ENCODE data around the gene ZNF778. TPM values are rescaled to one million over a fixed set of nuclear protein-coding genes. Genes with fewer than 3 reads are reported as not detected.

Gene ZNF778
- total and polyA plus RNA-seq, 2 of the 13 experiments (the other 11 are each of a cell fraction or from before 2014, with no cell fraction given), result 3.8 to 7.2 TPM

DNA sequence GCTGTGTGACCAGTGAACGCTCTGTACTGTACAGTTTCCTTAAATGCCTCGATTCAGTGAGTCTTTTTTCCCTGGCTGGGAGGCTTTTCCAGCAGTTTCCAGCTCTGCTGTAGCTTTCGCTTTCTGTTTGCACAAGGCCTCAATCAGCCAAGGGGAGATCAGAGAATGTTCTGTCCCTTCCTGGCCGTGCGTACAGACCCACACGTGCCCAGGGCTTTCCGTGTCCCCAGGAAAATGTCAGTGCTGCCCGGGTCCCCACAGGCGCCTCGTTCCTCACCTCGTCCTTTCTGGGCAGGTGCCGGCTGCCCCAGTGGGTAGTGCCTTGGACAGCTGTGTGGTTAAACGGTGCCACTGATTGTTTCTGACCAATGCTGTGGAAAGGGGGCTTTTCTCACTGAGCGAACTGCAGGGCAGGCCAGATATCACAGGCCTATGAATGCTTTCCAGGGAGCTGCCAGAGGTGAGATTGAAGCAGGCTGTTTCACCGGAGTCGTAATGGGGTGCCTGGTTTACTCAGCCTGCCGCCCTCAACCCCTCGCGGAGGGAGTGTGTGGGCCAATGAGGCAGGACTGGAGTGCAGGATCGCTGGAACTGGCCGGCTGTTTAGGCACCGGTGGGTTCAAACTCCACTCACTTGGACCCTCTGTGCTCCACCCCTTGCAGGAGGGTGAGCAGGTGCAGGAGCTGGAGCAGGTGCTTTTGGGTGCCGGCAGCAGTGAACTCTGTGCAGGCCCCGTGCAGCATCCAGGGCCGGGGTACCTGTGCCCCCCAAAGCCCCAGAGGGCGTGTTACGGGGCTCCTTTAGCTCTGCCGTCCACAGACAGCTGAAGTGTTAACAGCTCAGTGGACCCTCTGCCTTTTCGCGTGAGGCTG is 44.4 kb downstream of the ZNF778 start (continued):
- TF ChIP-seq TBX2 (CRISPR knock-in tag; IDR thresholded peaks at IDR 0.05; ENCODE audit: borderline replicate concordance) (no peak; the same call in 1 of the 2 replicates), YY1 (IDR thresholded peaks at IDR 0.05; ENCODE audit: insufficient read depth, insufficient replicate concordance, low read depth, low read length) (no peak), ZBTB8A (CRISPR knock-in tag; IDR thresholded peaks at IDR 0.05; ENCODE audit: borderline replicate concordance, low read depth) (no peak), JARID2 (CRISPR knock-in tag; IDR thresholded peaks at IDR 0.05; ENCODE audit: insufficient replicate concordance) (no peak), HIVEP1 (CRISPR knock-in tag; IDR thresholded peaks at IDR 0.05) (peak; percentile 69; the same call in 1 of the 2 replicates), SALL2 (CRISPR knock-in tag; IDR thresholded peaks at IDR 0.05) (no peak), ZEB1 (IDR thresholded peaks at IDR 0.05; ENCODE audit: insufficient replicate concordance, low read depth) (peak; percentile 45), GTF3A (CRISPR knock-in tag; conservative IDR thresholded peaks at IDR 0.05) (no peak; the same call in 1 of the 2 replicates), ZNF841 (CRISPR knock-in tag; IDR thresholded peaks at IDR 0.05; ENCODE audit: borderline replicate concordance) (no peak), ZNF782 (CRISPR knock-in tag; IDR thresholded peaks at IDR 0.05; ENCODE audit: borderline replicate concordance) (no peak), ZFP41 (CRISPR knock-in tag; IDR thresholded peaks at IDR 0.05; ENCODE audit: borderline replicate concordance) (no peak), FOSL1 (CRISPR knock-in tag; IDR thresholded peaks at IDR 0.05; ENCODE audit: borderline replicate concordance) (no peak)
- TF ChIP-seq, protein P1, sequence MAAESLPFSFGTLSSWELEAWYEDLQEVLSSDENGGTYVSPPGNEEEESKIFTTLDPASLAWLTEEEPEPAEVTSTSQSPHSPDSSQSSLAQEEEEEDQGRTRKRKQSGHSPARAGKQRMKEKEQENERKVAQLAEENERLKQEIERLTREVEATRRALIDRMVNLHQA (CRISPR knock-in tag; IDR thresholded peaks at IDR 0.05), result no peak
- TF ChIP-seq, protein P2, sequence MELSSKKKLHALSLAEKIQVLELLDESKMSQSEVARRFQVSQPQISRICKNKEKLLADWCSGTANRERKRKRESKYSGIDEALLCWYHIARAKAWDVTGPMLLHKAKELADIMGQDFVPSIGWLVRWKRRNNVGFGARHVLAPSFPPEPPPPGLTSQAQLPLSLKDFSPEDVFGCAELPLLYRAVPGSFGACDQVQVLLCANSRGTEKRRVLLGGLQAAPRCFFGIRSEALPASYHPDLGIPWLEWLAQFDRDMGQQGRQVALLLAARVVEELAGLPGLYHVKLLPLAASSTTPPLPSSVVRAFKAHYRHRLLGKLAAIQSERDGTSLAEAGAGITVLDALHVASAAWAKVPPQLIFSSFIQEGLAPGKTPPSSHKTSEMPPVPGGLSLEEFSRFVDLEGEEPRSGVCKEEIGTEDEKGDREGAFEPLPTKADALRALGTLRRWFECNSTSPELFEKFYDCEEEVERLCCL (CRISPR knock-in tag; IDR thresholded peaks at IDR 0.05; ENCODE audit: borderline replicate concordance), result no peak
- TF ChIP-seq, protein P3, sequence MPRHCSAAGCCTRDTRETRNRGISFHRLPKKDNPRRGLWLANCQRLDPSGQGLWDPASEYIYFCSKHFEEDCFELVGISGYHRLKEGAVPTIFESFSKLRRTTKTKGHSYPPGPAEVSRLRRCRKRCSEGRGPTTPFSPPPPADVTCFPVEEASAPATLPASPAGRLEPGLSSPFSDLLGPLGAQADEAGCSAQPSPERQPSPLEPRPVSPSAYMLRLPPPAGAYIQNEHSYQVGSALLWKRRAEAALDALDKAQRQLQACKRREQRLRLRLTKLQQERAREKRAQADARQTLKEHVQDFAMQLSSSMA (CRISPR knock-in tag; IDR thresholded peaks at IDR 0.05), result peak; percentile 83; the same call in 1 of the 2 replicates
- TF ChIP-seq, protein P4, sequence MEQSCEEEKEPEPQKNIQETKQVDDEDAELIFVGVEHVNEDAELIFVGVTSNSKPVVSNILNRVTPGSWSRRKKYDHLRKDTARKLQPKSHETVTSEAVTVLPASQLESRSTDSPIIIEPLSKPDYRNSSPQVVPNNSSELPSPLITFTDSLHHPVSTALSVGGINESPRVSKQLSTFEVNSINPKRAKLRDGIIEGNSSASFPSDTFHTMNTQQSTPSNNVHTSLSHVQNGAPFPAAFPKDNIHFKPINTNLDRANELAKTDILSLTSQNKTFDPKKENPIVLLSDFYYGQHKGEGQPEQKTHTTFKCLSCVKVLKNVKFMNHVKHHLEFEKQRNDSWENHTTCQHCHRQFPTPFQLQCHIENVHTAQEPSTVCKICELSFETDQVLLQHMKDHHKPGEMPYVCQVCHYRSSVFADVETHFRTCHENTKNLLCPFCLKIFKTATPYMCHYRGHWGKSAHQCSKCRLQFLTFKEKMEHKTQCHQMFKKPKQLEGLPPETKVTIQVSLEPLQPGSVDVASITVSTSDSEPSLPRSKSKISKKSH (CRISPR knock-in tag; IDR thresholded peaks at IDR 0.05; ENCODE audit: borderline replicate concordance), result no peak; the same call in 1 of the 2 replicates
- TF ChIP-seq, protein P5, sequence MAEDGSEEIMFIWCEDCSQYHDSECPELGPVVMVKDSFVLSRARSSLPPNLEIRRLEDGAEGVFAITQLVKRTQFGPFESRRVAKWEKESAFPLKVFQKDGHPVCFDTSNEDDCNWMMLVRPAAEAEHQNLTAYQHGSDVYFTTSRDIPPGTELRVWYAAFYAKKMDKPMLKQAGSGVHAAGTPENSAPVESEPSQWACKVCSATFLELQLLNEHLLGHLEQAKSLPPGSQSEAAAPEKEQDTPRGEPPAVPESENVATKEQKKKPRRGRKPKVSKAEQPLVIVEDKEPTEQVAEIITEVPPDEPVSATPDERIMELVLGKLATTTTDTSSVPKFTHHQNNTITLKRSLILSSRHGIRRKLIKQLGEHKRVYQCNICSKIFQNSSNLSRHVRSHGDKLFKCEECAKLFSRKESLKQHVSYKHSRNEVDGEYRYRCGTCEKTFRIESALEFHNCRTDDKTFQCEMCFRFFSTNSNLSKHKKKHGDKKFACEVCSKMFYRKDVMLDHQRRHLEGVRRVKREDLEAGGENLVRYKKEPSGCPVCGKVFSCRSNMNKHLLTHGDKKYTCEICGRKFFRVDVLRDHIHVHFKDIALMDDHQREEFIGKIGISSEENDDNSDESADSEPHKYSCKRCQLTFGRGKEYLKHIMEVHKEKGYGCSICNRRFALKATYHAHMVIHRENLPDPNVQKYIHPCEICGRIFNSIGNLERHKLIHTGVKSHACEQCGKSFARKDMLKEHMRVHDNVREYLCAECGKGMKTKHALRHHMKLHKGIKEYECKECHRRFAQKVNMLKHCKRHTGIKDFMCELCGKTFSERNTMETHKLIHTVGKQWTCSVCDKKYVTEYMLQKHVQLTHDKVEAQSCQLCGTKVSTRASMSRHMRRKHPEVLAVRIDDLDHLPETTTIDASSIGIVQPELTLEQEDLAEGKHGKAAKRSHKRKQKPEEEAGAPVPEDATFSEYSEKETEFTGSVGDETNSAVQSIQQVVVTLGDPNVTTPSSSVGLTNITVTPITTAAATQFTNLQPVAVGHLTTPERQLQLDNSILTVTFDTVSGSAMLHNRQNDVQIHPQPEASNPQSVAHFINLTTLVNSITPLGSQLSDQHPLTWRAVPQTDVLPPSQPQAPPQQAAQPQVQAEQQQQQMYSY (CRISPR knock-in tag; IDR thresholded peaks at IDR 0.05), result peak; percentile 87

Data from HepG2 (cell line).